Mucosa of stomach (tissue), 1 donor: Measurements from ENCODE around the gene ITGB4.

ENCODE experiments used
- H3K27me3 ChIP-seq: one replicate; pipeline ENCODE4 v1.7.0; 2013; ENCODE audit warnings: mild to moderate bottlenecking, low read length; ENCODE audit not compliant: control insufficient read depth, insufficient read depth
- H3K36me3 ChIP-seq: one replicate; pipeline ENCODE4 v1.7.0; 2013; ENCODE audit warnings: low read length; ENCODE audit not compliant: control insufficient read depth, insufficient read depth
- H3K4me1 ChIP-seq: one replicate; pipeline ENCODE4 v1.7.0; 2013; ENCODE audit warnings: mild to moderate bottlenecking, low read length; ENCODE audit not compliant: control insufficient read depth, insufficient read depth
- H3K4me3 ChIP-seq: one replicate; pipeline ENCODE4 v1.7.0; 2013; ENCODE audit warnings: low read length
- H3K9ac ChIP-seq: one replicate; pipeline ENCODE4 v1.7.0; 2013; ENCODE audit warnings: mild to moderate bottlenecking, low read length, moderate library complexity
- H3K9me3 ChIP-seq: one replicate; pipeline ENCODE4 v1.7.0; 2013; ENCODE audit warnings: mild to moderate bottlenecking, low read length, moderate library complexity; ENCODE audit not compliant: control insufficient read depth
- donor health status: Pancreatic carcinoma.

Gene ITGB4

DNA sequence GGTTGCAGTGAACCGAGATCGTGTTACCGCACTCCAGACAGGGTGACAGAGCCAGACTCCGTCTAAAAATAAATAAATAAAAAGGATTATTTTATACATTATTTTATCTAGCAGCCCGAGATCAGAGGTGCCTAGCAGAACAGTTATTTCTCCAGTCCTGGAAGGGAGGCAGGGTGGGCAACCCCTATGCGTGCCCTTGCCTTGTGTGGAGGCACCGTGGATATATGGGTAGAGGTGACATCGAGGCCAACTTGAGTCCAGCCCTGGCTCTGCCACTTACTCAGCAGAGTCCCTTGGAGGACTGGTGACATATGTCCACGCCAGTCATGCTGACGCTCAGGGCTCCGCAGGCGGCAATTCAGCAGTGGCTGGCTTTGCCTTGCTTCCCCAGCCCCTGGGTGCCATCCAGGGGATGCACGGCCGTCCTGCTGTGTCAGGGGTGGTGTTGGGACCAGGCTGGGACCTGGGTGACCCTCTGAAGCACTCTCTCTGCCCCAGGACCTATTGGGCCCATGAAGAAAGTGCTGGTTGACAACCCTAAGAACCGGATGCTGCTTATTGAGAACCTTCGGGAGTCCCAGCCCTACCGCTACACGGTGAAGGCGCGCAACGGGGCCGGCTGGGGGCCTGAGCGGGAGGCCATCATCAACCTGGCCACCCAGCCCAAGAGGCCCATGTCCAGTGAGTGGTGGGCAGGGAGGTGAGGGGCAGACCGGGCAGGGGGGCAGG is 30.6 kb downstream of the ITGB4 start:
- no peaks in the 10 kb centered on the region for H3K27me3 ChIP-seq
- no peak overlapping the region for H3K9ac ChIP-seq
- H3K9me3 ChIP-seq = no peaks in the 10 kb centered on the region
- H3K36me3 ChIP-seq = peaks cover 61% of the 10 kb centered on the region
- H3K4me1 ChIP-seq = peaks cover 12% of the 10 kb centered on the region
- H3K4me3 ChIP-seq = no peak overlapping the region

DNA sequence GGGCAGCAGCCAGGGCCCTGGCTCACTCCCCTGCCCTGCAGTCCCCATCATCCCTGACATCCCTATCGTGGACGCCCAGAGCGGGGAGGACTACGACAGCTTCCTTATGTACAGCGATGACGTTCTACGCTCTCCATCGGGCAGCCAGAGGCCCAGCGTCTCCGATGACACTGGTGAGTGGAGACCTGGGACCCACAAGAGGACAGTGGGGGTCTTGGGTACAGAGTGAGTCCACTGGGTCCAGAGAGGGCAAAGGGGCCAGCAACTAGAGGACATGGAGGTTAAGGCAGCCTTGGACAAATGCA is 31.1 kb downstream of the ITGB4 start:
- Histone ChIP-seq H3K4me1 (peaks cover 12% of the 10 kb centered on the region), H3K9ac (no peak overlapping the region)

DNA sequence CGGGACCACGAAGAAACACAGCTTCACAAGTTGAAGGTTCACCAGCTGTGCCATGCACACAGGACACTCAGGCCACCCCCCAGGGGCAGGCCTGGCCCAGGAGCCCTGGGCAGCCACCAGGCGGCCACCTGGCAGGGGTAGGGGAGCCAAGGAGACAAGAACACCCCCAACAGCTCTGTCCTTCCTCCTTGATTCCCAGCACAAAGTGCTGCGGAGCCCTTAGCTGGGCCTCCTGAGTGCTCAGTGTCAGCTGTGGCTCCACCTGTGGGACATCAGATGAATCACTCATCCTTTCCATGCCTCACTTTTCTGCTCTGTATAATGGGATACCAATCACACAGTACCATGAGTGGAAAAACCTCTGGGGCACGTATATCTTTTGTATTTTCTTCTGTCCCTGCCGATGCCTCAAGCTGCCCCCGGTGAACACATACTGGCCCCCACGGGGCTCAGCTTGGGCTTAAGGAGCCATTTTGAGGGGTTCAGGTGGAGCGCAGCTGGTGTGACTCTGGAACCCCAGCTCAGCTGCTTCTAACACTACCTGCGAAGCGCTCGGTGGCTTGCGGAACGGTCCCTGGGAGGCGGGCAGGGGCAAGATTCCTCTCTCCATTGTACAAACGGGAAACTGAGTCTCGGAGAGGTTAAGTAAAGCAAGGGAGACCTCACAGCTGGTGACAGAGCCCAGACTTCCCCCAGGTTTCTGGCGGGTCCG is 31.7 kb downstream of the ITGB4 start:
- Histone ChIP-seq H3K9ac (no peak overlapping the region), H3K4me3 (no peak overlapping the region), H3K4me1 (peaks cover 9% of the 10 kb centered on the region), H3K27me3 (no peaks in the 10 kb centered on the region), H3K36me3 (peaks cover 67% of the 10 kb centered on the region), H3K9me3 (no peaks in the 10 kb centered on the region)

More for the DNA sequence above, 31.1 kb downstream of the ITGB4 start:
- no peak overlapping the region for H3K4me3 ChIP-seq
- no peaks in the 10 kb centered on the region for H3K27me3 ChIP-seq
- no peaks in the 10 kb centered on the region for H3K9me3 ChIP-seq
- peaks cover 66% of the 10 kb centered on the region for H3K36me3 ChIP-seq

DNA sequence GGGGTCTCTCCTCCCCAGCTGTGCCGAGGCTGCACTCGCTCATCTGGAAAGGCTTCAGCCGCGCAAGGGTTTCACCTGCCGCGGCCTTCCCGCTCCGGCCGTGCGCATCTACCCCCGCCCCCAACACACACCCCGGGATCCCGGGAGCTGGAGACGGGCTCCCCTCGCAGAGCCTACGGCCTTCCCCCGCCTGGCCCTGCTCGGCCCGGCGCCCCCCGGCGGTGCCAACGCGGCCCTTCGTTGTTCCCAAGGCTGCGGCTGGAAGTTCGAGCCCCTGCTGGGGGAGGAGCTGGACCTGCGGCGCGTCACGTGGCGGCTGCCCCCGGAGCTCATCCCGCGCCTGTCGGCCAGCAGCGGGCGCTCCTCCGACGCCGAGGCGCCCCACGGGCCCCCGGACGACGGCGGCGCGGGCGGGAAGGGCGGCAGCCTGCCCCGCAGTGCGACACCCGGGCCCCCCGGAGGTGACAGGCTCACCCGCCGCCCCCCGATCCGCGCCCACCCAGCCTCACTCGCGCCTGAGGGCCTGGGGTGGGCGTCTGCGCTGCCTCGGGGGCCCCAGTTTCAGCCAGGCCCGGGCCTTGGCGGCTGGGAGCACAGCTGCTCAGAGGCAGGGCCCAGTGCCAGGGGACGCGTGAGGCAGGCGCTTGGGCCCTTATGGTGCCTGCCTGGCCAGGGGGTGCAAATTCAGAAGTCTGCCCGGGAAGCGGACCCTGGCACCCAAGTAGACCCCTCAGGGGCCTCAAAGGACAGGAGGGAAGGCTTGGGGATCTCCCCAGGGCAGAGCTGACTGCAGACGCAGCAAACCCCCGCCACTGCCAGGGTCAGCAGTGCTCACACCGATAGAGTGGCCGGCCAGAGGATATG is 32.5 kb downstream of the ITGB4 start:
- Histone ChIP-seq H3K4me1 (peaks cover 9% of the 10 kb centered on the region), H3K36me3 (peaks cover 60% of the 10 kb centered on the region), H3K4me3 (no peak overlapping the region), H3K9ac (no peak overlapping the region), H3K9me3 (no peaks in the 10 kb centered on the region), H3K27me3 (no peaks in the 10 kb centered on the region)

DNA sequence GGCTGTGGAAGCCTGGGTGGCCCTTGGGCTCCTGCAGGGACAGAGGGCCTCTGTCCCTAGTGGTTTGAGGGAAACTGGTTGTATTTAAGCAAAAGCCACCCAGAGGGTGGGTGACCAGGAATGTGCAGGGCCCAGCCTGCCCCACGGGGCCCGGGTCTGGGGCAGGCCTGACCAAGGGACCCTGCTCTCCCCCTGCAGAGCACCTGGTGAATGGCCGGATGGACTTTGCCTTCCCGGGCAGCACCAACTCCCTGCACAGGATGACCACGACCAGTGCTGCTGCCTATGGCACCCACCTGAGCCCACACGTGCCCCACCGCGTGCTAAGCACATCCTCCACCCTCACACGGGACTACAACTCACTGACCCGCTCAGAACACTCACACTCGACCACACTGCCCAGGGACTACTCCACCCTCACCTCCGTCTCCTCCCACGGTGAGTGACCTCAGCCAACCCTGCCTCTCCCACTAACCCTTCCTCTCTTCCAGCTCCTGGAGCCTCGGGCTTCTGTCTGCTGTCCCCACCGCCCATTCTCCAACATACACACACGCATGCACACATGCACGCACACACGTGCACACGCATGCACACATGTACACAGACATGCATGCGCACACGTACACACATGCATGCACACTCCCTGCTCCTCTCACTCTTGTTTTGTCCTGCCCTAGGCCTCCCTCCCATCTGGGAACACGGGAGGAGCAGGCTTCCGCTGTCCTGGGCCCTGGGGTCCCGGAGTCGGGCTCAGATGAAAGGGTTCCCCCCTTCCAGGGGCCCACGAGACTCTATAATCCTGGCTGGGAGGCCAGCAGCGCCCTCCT is 33.3 kb downstream of the ITGB4 start:
- Histone ChIP-seq H3K4me1 (peaks cover 7% of the 10 kb centered on the region), H3K9ac (no peak overlapping the region), H3K27me3 (no peaks in the 10 kb centered on the region), H3K4me3 (no peak overlapping the region), H3K9me3 (no peaks in the 10 kb centered on the region), H3K36me3 (peaks cover 52% of the 10 kb centered on the region)

GRCh38 chr17:75755205-75755901 is 34.1 kb downstream of the ITGB4 start:
- peaks cover 45% of the 10 kb centered on the region for H3K36me3 ChIP-seq
- H3K9me3 ChIP-seq = no peaks in the 10 kb centered on the region
- H3K4me3 ChIP-seq = no peak overlapping the region
- H3K9ac ChIP-seq = no peak overlapping the region
- H3K27me3 ChIP-seq = no peaks in the 10 kb centered on the region
- peaks cover 4% of the 10 kb centered on the region for H3K4me1 ChIP-seq

DNA sequence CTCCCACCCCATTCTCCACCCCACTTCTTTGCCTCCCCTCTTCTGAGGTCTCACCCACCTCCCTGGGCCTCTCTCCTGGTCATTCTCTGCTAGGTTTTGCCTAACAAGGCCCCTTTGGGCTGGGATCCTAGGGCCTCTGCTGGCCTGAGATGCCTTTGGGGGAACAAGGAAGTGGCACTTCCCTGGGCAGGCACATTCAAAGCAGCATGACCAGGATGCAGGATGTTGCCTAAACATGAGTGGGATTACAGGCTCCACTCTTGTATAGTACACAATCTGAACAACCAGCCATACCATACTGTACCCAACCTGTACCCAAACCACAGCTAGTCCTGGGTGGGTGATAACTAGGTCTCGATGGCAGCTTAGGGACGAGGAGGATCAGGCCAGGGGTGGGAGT is 34.7 kb downstream of the ITGB4 start:
- Histone ChIP-seq H3K4me3 (no peak overlapping the region), H3K9ac (no peak overlapping the region), H3K4me1 (peaks cover 4% of the 10 kb centered on the region), H3K36me3 (peaks cover 38% of the 10 kb centered on the region), H3K9me3 (no peaks in the 10 kb centered on the region), H3K27me3 (no peaks in the 10 kb centered on the region)

DNA sequence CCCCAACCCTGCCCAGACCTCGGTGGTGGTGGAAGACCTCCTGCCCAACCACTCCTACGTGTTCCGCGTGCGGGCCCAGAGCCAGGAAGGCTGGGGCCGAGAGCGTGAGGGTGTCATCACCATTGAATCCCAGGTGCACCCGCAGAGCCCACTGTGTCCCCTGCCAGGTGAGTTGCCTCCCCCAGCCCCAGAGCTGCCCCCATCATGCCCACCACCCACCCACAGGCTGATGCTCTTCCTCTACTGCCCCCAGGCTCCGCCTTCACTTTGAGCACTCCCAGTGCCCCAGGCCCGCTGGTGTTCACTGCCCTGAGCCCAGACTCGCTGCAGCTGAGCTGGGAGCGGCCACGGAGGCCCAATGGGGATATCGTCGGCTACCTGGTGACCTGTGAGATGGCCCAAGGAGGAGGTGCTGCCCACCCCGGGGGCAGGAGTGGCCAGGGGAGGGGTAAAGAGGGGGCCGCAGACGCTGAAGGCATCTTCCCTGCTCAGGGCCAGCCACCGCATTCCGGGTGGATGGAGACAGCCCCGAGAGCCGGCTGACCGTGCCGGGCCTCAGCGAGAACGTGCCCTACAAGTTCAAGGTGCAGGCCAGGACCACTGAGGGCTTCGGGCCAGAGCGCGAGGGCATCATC is 35.3 kb downstream of the ITGB4 start:
- Histone ChIP-seq H3K9ac (no peak overlapping the region), H3K27me3 (no peaks in the 10 kb centered on the region), H3K4me3 (no peak overlapping the region), H3K4me1 (peaks cover 4% of the 10 kb centered on the region), H3K9me3 (no peaks in the 10 kb centered on the region), H3K36me3 (peaks cover 34% of the 10 kb centered on the region)

- Histone ChIP-seq H3K4me1 (peaks cover 4% of the 10 kb centered on the region), H3K36me3 (peaks cover 31% of the 10 kb centered on the region), H3K9me3 (no peaks in the 10 kb centered on the region), H3K4me3 (no peak overlapping the region), H3K27me3 (no peaks in the 10 kb centered on the region), H3K9ac (no peak overlapping the region)
These were observed 35.9 kb downstream of the ITGB4 start for GRCh38 chr17:75757086-75757681.

- Histone ChIP-seq H3K36me3 (peaks cover 24% of the 10 kb centered on the region), H3K27me3 (no peaks in the 10 kb centered on the region), H3K4me1 (peaks cover 5% of the 10 kb centered on the region), H3K9me3 (no peaks in the 10 kb centered on the region), H3K9ac (no peak overlapping the region), H3K4me3 (no peak overlapping the region)
These were observed 37.1 kb downstream of the ITGB4 start for GRCh38 chr17:75758131-75758905.
